GM12878 (cell line): Measurements from ENCODE around the gene POP7. TPM values are rescaled to one million over a fixed set of nuclear protein-coding genes. Genes with fewer than 3 reads are reported as not detected.

Experiments
- ATAC-seq: fragments of 200-7000 bp; cut with Tn5 transposase; 3 replicates; pipeline ENCODE4 v1.9.1; 2020; ENCODE audit warnings: mild to moderate bottlenecking, moderate library complexity
- BruUV-seq: library from RNA; stranded (reverse); fragments of 400-500 nt; replicated peaks from 2 replicates; lab custom pipeline; 2021; lab: Mats Ljungman, UMichigan
- CTCF ChIA-PET: fragments of 300-600 bp; sonication (Branson Sonifier 250); formaldehyde crosslinking; extraction: SDS; loops from one replicate; lab custom pipeline; 2021; ENCODE audit warnings: inconsistent platforms; lab: Yijun Ruan, JAX
- POLR2A ChIA-PET: fragments of 350-600 bp; formaldehyde crosslinking; extraction: SDS; loops from one replicate; lab custom pipeline; 2021; ENCODE audit warnings: inconsistent platforms; lab: Charles Lee
- RAD21 ChIA-PET: fragments of 300-600 bp; sonication (Branson Sonifier 250); formaldehyde crosslinking; loops from one replicate; lab custom pipeline; 2023; ENCODE audit warnings: antibody characterized with exemption; ENCODE audit not compliant: unreplicated experiment; lab: Charles Lee
- SMC1A ChIA-PET: fragments of 300-600 bp; sonication (Branson Sonifier 250); formaldehyde crosslinking; loops from one replicate; lab custom pipeline; 2023; ENCODE audit not compliant: unreplicated experiment, uncharacterized antibody; lab: Charles Lee
- DNase-seq: peaks from one replicate; pipeline ENCODE4 v3.0.0-alpha.2; 2011; ENCODE audit warnings: low read depth, low spot score
- FAIRE-seq: peaks from 3 replicates; lab custom pipeline; 2011; peaks lifted over from hg19 to GRCh38; lab: Jason Lieb, UNC
- H2AFZ ChIP-seq: 2 replicates; pipeline ENCODE4 v1.6.0; 2011; ENCODE audit warnings: low read depth, low read length, control low read depth; ENCODE audit not compliant: control insufficient read depth
- H3K27ac ChIP-seq: 2 replicates; pipeline ENCODE4 v1.5.1; 2011; ENCODE audit warnings: control low read depth; ENCODE audit not compliant: control insufficient read depth, insufficient read depth
- H3K27me3 ChIP-seq, 2 experiments: replicated peaks in 1 of 2; 2 replicates each; pipeline versions ENCODE4 v1.6.0 to v1.6.1; 2011; ENCODE audit warnings: low read length in 1 of 2; ENCODE audit not compliant: control insufficient read depth in 2 of 2, insufficient read depth in 2 of 2
- H3K36me3 ChIP-seq, 2 experiments: 2 replicates each; pipeline ENCODE4 v1.5.1; 2011; ENCODE audit warnings: low read length in 1 of 2; ENCODE audit not compliant: control insufficient read depth in 2 of 2, insufficient read depth in 2 of 2
- H3K4me1 ChIP-seq: 2 replicates; pipeline ENCODE4 v1.6.1; 2011; ENCODE audit warnings: mild to moderate bottlenecking, low read length, moderate library complexity, mixed read lengths; ENCODE audit not compliant: control insufficient read depth, insufficient read depth
- H3K4me2 ChIP-seq: 2 replicates; pipeline ENCODE4 v1.6.0; 2011; ENCODE audit warnings: control low read depth; ENCODE audit not compliant: control insufficient read depth, insufficient read depth
- H3K4me3 ChIP-seq: fragments of 200-600 bp; sonication (generic); 2 replicates; pipeline ENCODE4 v1.5.1; 2016
- H3K79me2 ChIP-seq: 2 replicates; pipeline ENCODE4 v1.6.0; 2011; ENCODE audit warnings: low read length; ENCODE audit not compliant: control insufficient read depth, insufficient read depth
- H3K9ac ChIP-seq: 2 replicates; pipeline ENCODE4 v1.8.0; 2011; ENCODE audit warnings: low read length, control low read depth, mixed read lengths; ENCODE audit not compliant: control insufficient read depth, insufficient read depth
- H3K9me3 ChIP-seq: replicated peaks from 3 replicates; pipeline ENCODE4 v1.5.1; 2011; ENCODE audit warnings: mild to moderate bottlenecking, low read length; ENCODE audit not compliant: control insufficient read depth, insufficient read depth
- H4K20me1 ChIP-seq: 2 replicates; pipeline ENCODE4 v1.6.0; 2011; ENCODE audit not compliant: control insufficient read depth, insufficient read depth
- DPF2 ChIP-seq: fragments of 450-650 bp; IDR thresholded peaks from 2 replicates; pipeline ENCODE4 v1.6.1; 2017; ENCODE audit warnings: mild to moderate bottlenecking
- HDAC2 ChIP-seq: fragments of 200-600 bp; sonication (generic); IDR thresholded peaks from 2 replicates; pipeline ENCODE4 v1.6.1; 2017
- IKZF1 ChIP-seq: fragments of 450-650 bp; conservative IDR thresholded peaks from 2 replicates; pipeline ENCODE4 v1.6.1; 2017; ENCODE audit warnings: antibody characterized with exemption, mild to moderate bottlenecking
- POLR2A ChIP-seq: IDR thresholded peaks from 2 replicates; pipeline ENCODE4 v1.6.1; 2011; ENCODE audit warnings: low read depth, mild to moderate bottlenecking, low read length
- POLR2AphosphoS5 ChIP-seq: IDR thresholded peaks from 2 replicates; pipeline ENCODE4 v1.6.1; 2011; ENCODE audit warnings: mild to moderate bottlenecking, low read length, inconsistent platforms
- RB1 ChIP-seq: fragments of 450-650 bp; formaldehyde crosslinking; IDR thresholded peaks from 2 replicates; pipeline ENCODE4 v1.6.1; 2017; ENCODE audit warnings: mild to moderate bottlenecking, borderline replicate concordance
- TBL1XR1 ChIP-seq: IDR thresholded peaks from 2 replicates; pipeline ENCODE4 v1.6.1; 2012; ENCODE audit warnings: low read depth, low read length, improper control_type of control experiment
- WGBS: methylation state at CpG from one replicate; pipeline ENCODE4 v1.1.6; 2016; ENCODE audit warnings: low lambda C conversion rate; ENCODE audit not compliant: insufficient replicate concordance, insufficient coverage; ENCODE audit errors: missing lambda C conversion rate; 5-methylcytosine and 5-hydroxymethylcytosine counted together
- in situ Hi-C: fragments of 300-500 bp; cut with MboI; formaldehyde crosslinking; loops from 9 replicates; pipeline ENCODE4 v1.14.3; 2018; ENCODE audit warnings: mixed read lengths
- intact Hi-C: fragments of 100-400 bp; cut with micrococcal nuclease; formaldehyde crosslinking; loops from one replicate; pipeline ENCODE4 v1.14.2; 2022; ENCODE audit not compliant: unreplicated experiment
- polyA plus RNA-seq, 11 experiments: library from polyadenylated mRNA; depleted of rRNA in 4 of 11; unstranded in 6 of 11; stranded (reverse) in 5 of 11; fragments of >200 nt; fragmentation: Nextera tagmentation in 4 of 11; fragmentation: Illumina TruSeq in 1 of 11; extraction: Ambion mirVana in 4 of 11; extraction: Trizol in 1 of 11; gene quantifications; 1 replicate in 1 of 11; 2 replicates in 10 of 11; pipeline versions ENCODE4 v1.2.1 to v1.2.3, GENCODE V29; 2011 to 2016; ENCODE audit warnings: inconsistent platforms in 2 of 11, missing spikeins in 2 of 11, low read depth in 1 of 11
- total RNA-seq, 4 experiments: library from RNA; depleted of rRNA in 3 of 4; stranded (reverse); fragments of >200 nt in 3 of 4; fragmentation: Illumina TruSeq in 1 of 4; extraction: Trizol in 1 of 4; gene quantifications; 2 replicates each; pipeline versions ENCODE4 v1.2.1 to v1.2.3, GENCODE V29; 2013 to 2021
- TF ChIP-seq, protein P1 (sequence below): IDR thresholded peaks from 2 replicates; pipeline ENCODE4 v1.6.1; 2011; ENCODE audit warnings: low read depth, mild to moderate bottlenecking, low read length, moderate library complexity, borderline replicate concordance; ENCODE audit errors: extremely low read depth
- TF ChIP-seq, protein P2 (sequence below): fragments of 450-650 bp; formaldehyde crosslinking; IDR thresholded peaks from 2 replicates; pipeline ENCODE4 v1.4.0; 2020; ENCODE audit warnings: mild to moderate bottlenecking, moderate library complexity

Gene POP7
- total and polyA plus RNA-seq, 10 of the 15 experiments (the other 5 are each of a cell fraction or from before 2014, with no cell fraction given) = 12.1 to 148 (median 51.7) TPM

DNA sequence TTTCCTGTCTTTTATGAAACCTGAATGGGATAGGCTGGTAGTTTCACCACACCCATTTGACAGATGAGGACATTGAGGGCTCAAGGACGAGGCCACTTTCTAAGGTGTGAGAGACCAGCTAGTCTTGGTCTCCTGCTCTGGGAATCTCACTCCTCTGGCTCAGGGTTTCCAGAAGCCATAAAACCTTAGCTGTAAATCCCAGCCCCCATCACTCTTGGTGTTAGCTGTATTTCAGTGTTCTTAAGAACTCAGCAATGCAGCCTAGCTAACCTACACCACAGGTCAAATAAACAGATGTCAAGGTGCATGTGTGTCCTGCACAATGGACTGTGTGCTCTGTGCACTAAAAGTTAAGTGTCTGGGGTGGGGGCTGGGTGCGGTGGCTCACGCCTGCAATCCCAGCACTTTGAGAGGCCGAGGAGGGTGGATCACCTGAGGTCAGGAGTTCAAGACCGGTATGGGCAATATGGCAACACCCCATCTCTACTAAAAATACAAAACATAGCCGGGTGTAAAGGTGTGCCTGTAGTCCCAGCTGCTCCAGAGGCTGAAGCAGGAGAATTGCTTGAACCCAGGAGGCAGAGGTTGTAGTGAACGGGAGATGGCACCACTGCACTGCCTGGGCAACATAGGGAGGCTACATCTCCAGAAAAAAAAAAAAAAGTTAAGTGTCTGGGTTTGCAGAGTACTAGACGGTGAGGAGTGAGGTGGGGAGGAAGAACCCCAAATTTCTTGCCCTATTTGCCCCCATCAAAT, 13.8 kb downstream of the POP7 start:
- no peaks in the 10 kb centered on the region for H3K36me3 ChIP-seq
- no peak for ATAC-seq
- H3K27ac ChIP-seq = no peak overlapping the region
- no peaks in the 10 kb centered on the region for H3K79me2 ChIP-seq
- no peaks in the 10 kb centered on the region for H3K9me3 ChIP-seq
- no TSS peak for BruUV-seq
- H3K4me2 ChIP-seq = no peak overlapping the region
- H2AFZ ChIP-seq = no peak overlapping the region
- ChIA-PET POLR2A (no interaction called here), SMC1A (no interaction called here), CTCF (interaction anchor here (1.0 to 1.1 kb wide), 2 partner anchors 18 to 27 kb away, joined by 3 to 4 read pairs; no protein-coding TSS in a partner anchor), RAD21 (interaction anchor here (1.3 kb wide), 1 partner anchor 14 kb away, joined by 4 read pairs; the partner anchor contains the start of gene POP7)
- H3K27me3 ChIP-seq = peaks cover 4 to 11% of the 10 kb centered on the region in 2 experiments
- WGBS = 27% methylated on average over 8 of the region's 8 CpGs
- no peak overlapping the region for H3K9ac ChIP-seq
- in situ Hi-C loops (no loop called here), intact Hi-C loops (no loop called here)
- no peaks in the 10 kb centered on the region for H4K20me1 ChIP-seq
- H3K4me3 ChIP-seq = no peak overlapping the region
- no peak for FAIRE-seq
- DNase-seq = no peak
- no peaks in the 10 kb centered on the region for H3K4me1 ChIP-seq
- TF ChIP-seq IKZF1 (no peak), HDAC2 (no peak), TBL1XR1 (no peak), RB1 (no peak), POLR2A (no peak), POLR2AphosphoS5 (no peak), DPF2 (no peak)
- TF ChIP-seq, protein P1, sequence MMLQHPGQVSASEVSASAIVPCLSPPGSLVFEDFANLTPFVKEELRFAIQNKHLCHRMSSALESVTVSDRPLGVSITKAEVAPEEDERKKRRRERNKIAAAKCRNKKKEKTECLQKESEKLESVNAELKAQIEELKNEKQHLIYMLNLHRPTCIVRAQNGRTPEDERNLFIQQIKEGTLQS = no peak
- TF ChIP-seq, protein P2, sequence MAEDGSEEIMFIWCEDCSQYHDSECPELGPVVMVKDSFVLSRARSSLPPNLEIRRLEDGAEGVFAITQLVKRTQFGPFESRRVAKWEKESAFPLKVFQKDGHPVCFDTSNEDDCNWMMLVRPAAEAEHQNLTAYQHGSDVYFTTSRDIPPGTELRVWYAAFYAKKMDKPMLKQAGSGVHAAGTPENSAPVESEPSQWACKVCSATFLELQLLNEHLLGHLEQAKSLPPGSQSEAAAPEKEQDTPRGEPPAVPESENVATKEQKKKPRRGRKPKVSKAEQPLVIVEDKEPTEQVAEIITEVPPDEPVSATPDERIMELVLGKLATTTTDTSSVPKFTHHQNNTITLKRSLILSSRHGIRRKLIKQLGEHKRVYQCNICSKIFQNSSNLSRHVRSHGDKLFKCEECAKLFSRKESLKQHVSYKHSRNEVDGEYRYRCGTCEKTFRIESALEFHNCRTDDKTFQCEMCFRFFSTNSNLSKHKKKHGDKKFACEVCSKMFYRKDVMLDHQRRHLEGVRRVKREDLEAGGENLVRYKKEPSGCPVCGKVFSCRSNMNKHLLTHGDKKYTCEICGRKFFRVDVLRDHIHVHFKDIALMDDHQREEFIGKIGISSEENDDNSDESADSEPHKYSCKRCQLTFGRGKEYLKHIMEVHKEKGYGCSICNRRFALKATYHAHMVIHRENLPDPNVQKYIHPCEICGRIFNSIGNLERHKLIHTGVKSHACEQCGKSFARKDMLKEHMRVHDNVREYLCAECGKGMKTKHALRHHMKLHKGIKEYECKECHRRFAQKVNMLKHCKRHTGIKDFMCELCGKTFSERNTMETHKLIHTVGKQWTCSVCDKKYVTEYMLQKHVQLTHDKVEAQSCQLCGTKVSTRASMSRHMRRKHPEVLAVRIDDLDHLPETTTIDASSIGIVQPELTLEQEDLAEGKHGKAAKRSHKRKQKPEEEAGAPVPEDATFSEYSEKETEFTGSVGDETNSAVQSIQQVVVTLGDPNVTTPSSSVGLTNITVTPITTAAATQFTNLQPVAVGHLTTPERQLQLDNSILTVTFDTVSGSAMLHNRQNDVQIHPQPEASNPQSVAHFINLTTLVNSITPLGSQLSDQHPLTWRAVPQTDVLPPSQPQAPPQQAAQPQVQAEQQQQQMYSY (CRISPR knock-in tag) = no peak
